HepG2 (cell line): ENCODE data around the gene PTCRA. TPM values are rescaled to one million over a fixed set of nuclear protein-coding genes. Genes with fewer than 3 reads are reported as not detected.

Experiments used
- HBP1 ChIP-seq: IDR thresholded peaks from 2 replicates; pipeline ENCODE4 v1.6.1; 2016; ENCODE audit warnings: low read depth, control low read depth
- KLF9 ChIP-seq: IDR thresholded peaks from 2 replicates; pipeline ENCODE4 v1.6.1; 2016; ENCODE audit warnings: low read depth
- POGK ChIP-seq: sonication (generic); formaldehyde crosslinking; conservative IDR thresholded peaks from 2 replicates; pipeline ENCODE4 v1.8.0; 2022; ENCODE audit warnings: mild to moderate bottlenecking, moderate library complexity, missing genetic modification reagents
- RARA ChIP-seq: IDR thresholded peaks from 2 replicates; pipeline ENCODE4 v1.6.1; 2016; ENCODE audit warnings: missing genetic modification reagents, missing compliant biosample characterization
- RORA ChIP-seq: sonication (generic); formaldehyde crosslinking; IDR thresholded peaks from 2 replicates; pipeline ENCODE4 v1.5.0; 2020; ENCODE audit warnings: mild to moderate bottlenecking, missing genetic modification reagents, moderate library complexity
- THAP11 ChIP-seq: IDR thresholded peaks from 2 replicates; pipeline ENCODE4 v1.6.1; 2016; ENCODE audit warnings: missing biosample characterization, missing genetic modification reagents
- TSC22D2 ChIP-seq: sonication (generic); formaldehyde crosslinking; IDR thresholded peaks from 2 replicates; pipeline ENCODE4 v1.5.1; 2020; ENCODE audit warnings: missing genetic modification reagents, mild to moderate bottlenecking, borderline replicate concordance
- ZBTB14 ChIP-seq: sonication (generic); formaldehyde crosslinking; IDR thresholded peaks from 2 replicates; pipeline ENCODE4 v1.4.0; 2020; ENCODE audit warnings: missing genetic modification reagents
- ZBTB34 ChIP-seq: sonication (generic); formaldehyde crosslinking; IDR thresholded peaks from 2 replicates; pipeline ENCODE4 v1.8.0; 2022; ENCODE audit warnings: mild to moderate bottlenecking, missing genetic modification reagents
- ZFP1 ChIP-seq: IDR thresholded peaks from 2 replicates; pipeline ENCODE4 v1.6.1; 2016
- ZFP82 ChIP-seq: sonication (generic); formaldehyde crosslinking; IDR thresholded peaks from 2 replicates; pipeline ENCODE4 v1.5.1; 2020; ENCODE audit warnings: mild to moderate bottlenecking, missing genetic modification reagents, borderline replicate concordance
- ZKSCAN1 ChIP-seq: fragments of 150-350 bp; IDR thresholded peaks from 2 replicates; pipeline ENCODE4 v1.6.1; 2014; ENCODE audit warnings: low read length
- ZNF101 ChIP-seq: sonication (generic); formaldehyde crosslinking; IDR thresholded peaks from 2 replicates; pipeline ENCODE4 v1.4.0; 2020; ENCODE audit warnings: mild to moderate bottlenecking, low read depth, missing genetic modification reagents, borderline replicate concordance
- ZNF431 ChIP-seq: sonication (generic); formaldehyde crosslinking; IDR thresholded peaks from 2 replicates; pipeline ENCODE4 v1.9.0; 2022; ENCODE audit warnings: missing genetic modification reagents, low read depth, mild to moderate bottlenecking, borderline replicate concordance
- ZNF503 ChIP-seq: sonication (generic); formaldehyde crosslinking; IDR thresholded peaks from 2 replicates; pipeline ENCODE4 v1.4.0; 2020; ENCODE audit warnings: missing genetic modification reagents
- ZNF567 ChIP-seq: sonication (generic); formaldehyde crosslinking; IDR thresholded peaks from 2 replicates; pipeline ENCODE4 v1.8.1; 2023; ENCODE audit warnings: mild to moderate bottlenecking, missing genetic modification reagents, borderline replicate concordance
- ZNF616 ChIP-seq: sonication (generic); formaldehyde crosslinking; IDR thresholded peaks from 2 replicates; pipeline ENCODE4 v1.5.0; 2020; ENCODE audit warnings: low read depth, mild to moderate bottlenecking, missing genetic modification reagents
- ZNF639 ChIP-seq: conservative IDR thresholded peaks from 2 replicates; pipeline ENCODE4 v1.6.1; 2018; ENCODE audit warnings: missing genetic modification reagents
- ZNF879 ChIP-seq: sonication (generic); formaldehyde crosslinking; IDR thresholded peaks from 2 replicates; pipeline ENCODE4 v1.8.1; 2023; ENCODE audit warnings: missing genetic modification reagents
- polyA plus RNA-seq, 8 experiments: library from polyadenylated mRNA; depleted of rRNA in 3 of 8; stranded (reverse) in 7 of 8; unstranded in 1 of 8; fragments of >200 nt; fragmentation: Illumina TruSeq in 4 of 8; extraction: Trizol in 4 of 8; gene quantifications; 2 replicates each; pipeline versions ENCODE4 v1.2.1 to v1.2.3, GENCODE V29; 2011 to 2016; ENCODE audit warnings: low read depth in 4 of 8, missing spikeins in 1 of 8, mixed read lengths in 1 of 8; ENCODE audit not compliant: insufficient read depth in 1 of 8
- total RNA-seq, 5 experiments: library from RNA; depleted of rRNA; stranded (reverse); fragments of >200 nt; fragmentation: Illumina TruSeq; extraction: Trizol; gene quantifications; 2 replicates each; pipeline ENCODE4 v1.2.3, GENCODE V29; 2016; ENCODE audit warnings: low read depth in 1 of 5

The PTCRA gene
- total and polyA plus RNA-seq, 2 of the 13 experiments (the other 11 are each of a cell fraction or from before 2014, with no cell fraction given): not detected

- peak; percentile 87 for TF ChIP-seq HBP1 (CRISPR knock-in tag)
- TF ChIP-seq ZNF431 (CRISPR knock-in tag): peak; percentile 31; the same call in 1 of the 2 replicates
- 0 out of 2 replicates have a peak, but pooled peaks have one; percentile 67 for TF ChIP-seq KLF9
- TF ChIP-seq ZNF639 (CRISPR knock-in tag): 0 out of 2 replicates have a peak, but pooled peaks have one; percentile 38
- TF ChIP-seq ZBTB34 (CRISPR knock-in tag): no peak; the same call in 1 of the 2 replicates
- peak; percentile 48; the same call in 1 of the 2 replicates for TF ChIP-seq ZFP1
- TF ChIP-seq ZFP82 (CRISPR knock-in tag): no peak
- TF ChIP-seq TSC22D2 (CRISPR knock-in tag): no peak
- no peak for TF ChIP-seq ZKSCAN1
- TF ChIP-seq THAP11 (CRISPR knock-in tag): 0 out of 2 replicates have a peak, but pooled peaks have one; percentile 33
- TF ChIP-seq ZBTB14 (CRISPR knock-in tag): peak; percentile 40; the same call in 1 of the 2 replicates
- TF ChIP-seq RORA (CRISPR knock-in tag): no peak
- TF ChIP-seq RARA (CRISPR knock-in tag): peak; percentile 8; the same call in 1 of the 2 replicates
- TF ChIP-seq ZNF503 (CRISPR knock-in tag): no peak
- TF ChIP-seq ZNF101: no peak
- peak; percentile 32; the same call in 1 of the 2 replicates for TF ChIP-seq ZNF616
- no peak for TF ChIP-seq ZNF879 (CRISPR knock-in tag)
- peak; percentile 55; the same call in 1 of the 2 replicates for TF ChIP-seq ZNF567 (CRISPR knock-in tag)
- TF ChIP-seq POGK (CRISPR knock-in tag): peak; percentile 88
Observed at GRCh38 chr6:42960243-42961019, 44.6 kb downstream of the PTCRA start, which contains the start of gene GNMT (continued).
